ENCODE results near the gene ATP12A.
A peak's percentile ranks its signal among the peaks of the same experiment; 100 is the strongest.

ATP12A gene

DNA sequence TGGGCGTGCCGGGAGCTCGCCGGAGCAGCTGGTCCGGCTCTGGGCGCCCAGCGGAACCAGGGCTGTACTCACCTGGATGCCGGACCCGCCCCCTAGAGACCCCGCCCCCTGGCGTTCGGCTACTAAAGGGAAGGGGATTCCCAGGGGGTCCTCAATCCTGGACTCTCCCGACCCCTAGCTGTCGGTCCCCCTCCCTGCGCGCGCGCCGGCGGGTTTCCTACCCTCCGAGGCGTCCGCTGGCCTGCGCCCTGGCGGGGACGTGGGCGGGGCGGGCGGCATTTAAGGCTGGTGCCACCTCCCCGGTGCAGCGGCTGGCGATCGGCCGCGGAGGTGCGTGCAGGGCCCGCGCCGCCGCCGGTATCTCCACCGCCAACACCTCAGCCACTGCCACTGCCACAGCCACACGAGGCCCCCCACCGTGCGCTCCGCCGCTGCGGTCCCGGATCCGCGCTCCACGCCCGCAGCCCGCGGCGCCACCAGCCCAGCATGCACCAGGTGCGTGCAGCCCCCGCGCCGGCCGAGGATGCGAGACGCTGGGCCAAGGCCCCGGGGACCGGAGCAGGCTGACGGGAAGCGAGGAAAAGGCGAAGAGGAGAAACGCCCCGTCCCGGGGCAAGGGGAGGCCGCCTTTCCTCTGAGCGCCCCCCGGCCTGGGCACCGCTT lies at the start of gene ATP12A:
Gene ATP12A, plus strand, starts transcription at position 151 of the 663 bp plus-strand sequence. Its CDS starts 336 bp downstream, at position 487.
- H3K9me3 Mint-ChIP-seq: no peaks in the 10 kb centered on the region
- peaks cover 65% of the 10 kb centered on the region for H3K27me3 Mint-ChIP-seq (ENCODE audit: low read depth)
- H3K4me3 Mint-ChIP-seq: peak within 1 kb of the TSS; percentile 33 to 46 (median 34)

DNA sequence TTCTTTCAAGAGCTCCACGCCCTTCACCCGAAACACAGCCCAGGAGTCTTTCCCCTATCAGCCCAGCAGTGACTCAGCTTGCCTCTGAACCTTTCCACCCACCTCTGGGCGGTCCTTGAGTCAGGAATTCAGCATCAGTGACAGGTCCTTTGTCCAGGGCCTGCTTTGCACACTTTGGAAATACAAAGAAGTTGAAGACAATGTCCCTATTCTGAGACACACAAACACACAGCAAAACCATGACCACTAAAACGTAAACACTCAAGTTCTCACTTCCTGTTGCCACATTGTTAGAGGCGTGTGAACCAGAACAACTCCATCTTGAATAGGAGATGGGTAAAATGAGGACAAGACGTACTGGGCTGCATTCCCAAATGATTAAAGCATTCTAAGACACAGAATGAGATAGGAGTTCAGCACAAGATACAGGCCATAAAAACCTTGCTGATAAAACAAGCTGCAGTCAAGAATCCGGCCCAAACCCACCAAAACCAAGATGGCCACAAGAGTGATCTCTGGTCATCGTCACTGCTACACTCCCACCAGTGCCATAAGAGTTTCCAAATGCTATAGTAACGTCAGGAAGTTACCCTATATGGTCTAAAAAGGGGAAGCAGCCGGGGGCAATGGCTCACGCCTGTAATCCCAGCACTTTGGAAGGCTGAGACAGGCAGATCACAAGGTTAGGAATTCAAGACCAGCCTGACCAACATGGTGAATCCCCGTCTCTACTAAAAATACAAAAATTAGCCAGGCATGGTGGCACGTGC lies 49.2 kb upstream of the ATP12A start:
- Mint-ChIP-seq H3K4me3 (no peak overlapping the region), H3K27me3 (ENCODE audit: low read depth) (peaks cover 4% of the 10 kb centered on the region), H3K27ac (no peak overlapping the region), H3K9me3 (no peaks in the 10 kb centered on the region), H3K4me1 (peaks cover 13% of the 10 kb centered on the region), H3K36me3 (ENCODE audit: low read depth) (no peaks in the 10 kb centered on the region)
- TF ChIP-seq, protein P1, sequence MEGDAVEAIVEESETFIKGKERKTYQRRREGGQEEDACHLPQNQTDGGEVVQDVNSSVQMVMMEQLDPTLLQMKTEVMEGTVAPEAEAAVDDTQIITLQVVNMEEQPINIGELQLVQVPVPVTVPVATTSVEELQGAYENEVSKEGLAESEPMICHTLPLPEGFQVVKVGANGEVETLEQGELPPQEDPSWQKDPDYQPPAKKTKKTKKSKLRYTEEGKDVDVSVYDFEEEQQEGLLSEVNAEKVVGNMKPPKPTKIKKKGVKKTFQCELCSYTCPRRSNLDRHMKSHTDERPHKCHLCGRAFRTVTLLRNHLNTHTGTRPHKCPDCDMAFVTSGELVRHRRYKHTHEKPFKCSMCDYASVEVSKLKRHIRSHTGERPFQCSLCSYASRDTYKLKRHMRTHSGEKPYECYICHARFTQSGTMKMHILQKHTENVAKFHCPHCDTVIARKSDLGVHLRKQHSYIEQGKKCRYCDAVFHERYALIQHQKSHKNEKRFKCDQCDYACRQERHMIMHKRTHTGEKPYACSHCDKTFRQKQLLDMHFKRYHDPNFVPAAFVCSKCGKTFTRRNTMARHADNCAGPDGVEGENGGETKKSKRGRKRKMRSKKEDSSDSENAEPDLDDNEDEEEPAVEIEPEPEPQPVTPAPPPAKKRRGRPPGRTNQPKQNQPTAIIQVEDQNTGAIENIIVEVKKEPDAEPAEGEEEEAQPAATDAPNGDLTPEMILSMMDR (IDR thresholded peaks at IDR 0.05; ENCODE audit: unreplicated experiment in 3 of 3): no peak

More for the DNA sequence above, at the start of gene ATP12A:
- TF ChIP-seq, protein P1 (IDR thresholded peaks at IDR 0.05; ENCODE audit: unreplicated experiment in 3 of 3): peak in 2 of 3 experiments; percentile 18 to 43
- peaks cover 5% of the 10 kb centered on the region for H3K4me1 Mint-ChIP-seq
- no peak within 1 kb of the TSS for H3K27ac Mint-ChIP-seq
- peaks cover 5% of the 10 kb centered on the region for H3K36me3 Mint-ChIP-seq (ENCODE audit: low read depth)

DNA sequence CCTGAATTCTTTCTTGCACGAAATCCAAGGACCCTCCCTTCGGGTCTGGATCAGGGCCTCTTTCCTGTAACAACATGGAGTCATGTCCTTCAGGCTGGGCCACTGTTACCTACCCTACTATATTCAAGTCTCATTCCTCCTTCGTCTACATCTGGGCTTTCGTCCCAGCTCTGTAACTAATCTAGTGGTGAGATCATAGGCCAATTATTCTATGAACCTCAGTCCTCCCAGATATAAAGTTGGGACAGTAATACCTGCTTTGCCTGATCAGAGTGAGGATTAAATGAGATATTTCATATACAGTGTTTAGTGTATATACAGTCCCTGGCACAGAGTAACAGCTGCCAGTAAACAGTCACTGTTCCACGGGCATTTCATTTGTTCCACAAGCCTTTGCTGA lies 48.3 kb upstream of the ATP12A start:
- Mint-ChIP-seq H3K9me3 (no peaks in the 10 kb centered on the region), H3K4me3 (no peak overlapping the region), H3K27me3 (ENCODE audit: low read depth) (peaks cover 4% of the 10 kb centered on the region), H3K27ac (peak overlapping the region in 1 of 3 experiments; percentile 62), H3K4me1 (peaks cover 13% of the 10 kb centered on the region), H3K36me3 (ENCODE audit: low read depth) (no peaks in the 10 kb centered on the region)
- TF ChIP-seq, protein P1 (IDR thresholded peaks at IDR 0.05; ENCODE audit: unreplicated experiment in 3 of 3): no peak

DNA sequence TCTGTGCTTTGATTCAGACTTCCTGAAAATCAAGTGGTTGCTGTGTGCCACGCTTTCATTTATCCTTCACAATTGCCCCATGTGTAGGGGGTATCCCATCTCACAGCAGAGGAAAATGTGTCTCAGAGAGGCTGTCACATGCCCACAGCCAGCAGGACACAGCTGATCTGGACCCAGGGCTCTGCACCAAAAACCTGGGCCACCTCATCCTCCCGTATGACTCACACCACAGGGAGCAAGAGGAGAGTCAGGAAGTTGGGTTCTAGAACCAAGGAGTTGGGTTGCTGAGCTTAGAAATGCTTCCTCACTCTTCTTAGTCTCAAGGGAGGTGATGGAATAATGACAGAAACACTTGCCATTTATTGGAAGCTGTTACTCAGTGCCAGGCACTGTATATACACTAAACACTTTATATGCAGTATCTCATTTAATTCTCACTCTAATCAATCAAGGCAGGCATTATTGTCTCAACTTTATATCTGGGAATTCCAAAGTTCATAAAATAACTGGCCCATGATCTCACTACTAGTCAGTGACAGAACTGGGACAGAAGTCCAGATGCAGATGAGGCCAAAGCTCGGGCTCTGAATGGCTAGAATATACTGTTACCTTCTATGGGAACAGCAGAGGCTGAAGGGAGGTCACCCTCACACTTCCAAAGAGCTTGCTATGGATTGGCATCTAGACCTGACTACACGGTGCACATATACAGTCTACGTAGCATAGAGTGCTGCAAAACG lies 47.7 kb upstream of the ATP12A start:
- H3K4me3 Mint-ChIP-seq: no peak overlapping the region
- no peaks in the 10 kb centered on the region for H3K36me3 Mint-ChIP-seq (ENCODE audit: low read depth)
- no peaks in the 10 kb centered on the region for H3K27me3 Mint-ChIP-seq (ENCODE audit: low read depth)
- no peak overlapping the region for H3K27ac Mint-ChIP-seq
- H3K4me1 Mint-ChIP-seq: peaks cover 13% of the 10 kb centered on the region
- no peaks in the 10 kb centered on the region for H3K9me3 Mint-ChIP-seq
- TF ChIP-seq, protein P1 (IDR thresholded peaks at IDR 0.05; ENCODE audit: unreplicated experiment in 3 of 3): no peak

DNA sequence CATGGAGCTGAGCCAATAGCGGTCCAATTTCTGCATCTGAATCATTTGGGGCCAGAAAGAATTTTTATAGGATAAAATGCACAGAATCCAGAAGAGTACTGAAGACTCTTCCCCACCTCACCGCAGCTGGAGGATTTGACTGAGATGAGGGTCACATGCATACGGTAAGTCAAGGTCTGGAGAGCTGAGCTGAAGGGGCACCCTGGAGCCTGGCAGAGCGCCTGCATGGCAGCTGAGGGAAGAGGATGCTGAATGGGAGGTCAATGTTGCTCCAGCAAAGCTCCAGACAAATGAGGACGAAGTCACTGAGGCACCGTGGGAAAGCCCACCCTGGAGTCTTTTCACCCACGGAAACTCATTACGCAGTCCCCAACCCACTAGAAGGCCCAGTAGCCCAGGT lies 43.4 kb upstream of the ATP12A start:
- TF ChIP-seq, protein P1 (IDR thresholded peaks at IDR 0.05; ENCODE audit: unreplicated experiment in 3 of 3): no peak

More for the DNA sequence above, 43.4 kb upstream of the ATP12A start:
- Mint-ChIP-seq H3K9me3 (no peaks in the 10 kb centered on the region), H3K36me3 (ENCODE audit: low read depth) (no peaks in the 10 kb centered on the region), H3K27me3 (ENCODE audit: low read depth) (no peaks in the 10 kb centered on the region), H3K27ac (peak overlapping the region in 1 of 3 experiments; percentile 41), H3K4me1 (peaks cover 8% of the 10 kb centered on the region), H3K4me3 (no peak overlapping the region)
